Measurements from ENCODE around the gene NUDT6.

The NUDT6 gene

GRCh38 chr4:122895336-122895995 is 26.9 kb downstream of the NUDT6 start:
- no peaks in the 10 kb centered on the region for H3K4me1 ChIP-seq (ENCODE audit: insufficient read depth, low read length)
- H3K27ac ChIP-seq (ENCODE audit: low read length): no peak overlapping the region
- H3K36me3 ChIP-seq (ENCODE audit: insufficient read depth, low read depth, low read length): peaks cover 71% of the 10 kb centered on the region
- H3K9me3 ChIP-seq (ENCODE audit: insufficient read depth, low read depth, low read length): no peaks in the 10 kb centered on the region; the same call in 1 of the 2 replicates
- no peak overlapping the region for H3K4me3 ChIP-seq (ENCODE audit: low read length)
- H3K9ac ChIP-seq (ENCODE audit: low read depth, low read length): no peak overlapping the region
- no peaks in the 10 kb centered on the region for H3K27me3 ChIP-seq (ENCODE audit: insufficient read depth, low read length)

GRCh38 chr4:122894827-122895226 is 27.6 kb downstream of the NUDT6 start:
- no peaks in the 10 kb centered on the region; the same call in 1 of the 2 replicates for H3K9me3 ChIP-seq (ENCODE audit: insufficient read depth, low read depth, low read length)
- no peak overlapping the region for H3K4me3 ChIP-seq (ENCODE audit: low read length)
- H3K36me3 ChIP-seq (ENCODE audit: insufficient read depth, low read depth, low read length): peaks cover 77% of the 10 kb centered on the region
- H3K27me3 ChIP-seq (ENCODE audit: insufficient read depth, low read length): no peaks in the 10 kb centered on the region
- no peak overlapping the region for H3K27ac ChIP-seq (ENCODE audit: low read length)
- no peak overlapping the region for H3K9ac ChIP-seq (ENCODE audit: low read depth, low read length)
- no peaks in the 10 kb centered on the region for H3K4me1 ChIP-seq (ENCODE audit: insufficient read depth, low read length)

DNA sequence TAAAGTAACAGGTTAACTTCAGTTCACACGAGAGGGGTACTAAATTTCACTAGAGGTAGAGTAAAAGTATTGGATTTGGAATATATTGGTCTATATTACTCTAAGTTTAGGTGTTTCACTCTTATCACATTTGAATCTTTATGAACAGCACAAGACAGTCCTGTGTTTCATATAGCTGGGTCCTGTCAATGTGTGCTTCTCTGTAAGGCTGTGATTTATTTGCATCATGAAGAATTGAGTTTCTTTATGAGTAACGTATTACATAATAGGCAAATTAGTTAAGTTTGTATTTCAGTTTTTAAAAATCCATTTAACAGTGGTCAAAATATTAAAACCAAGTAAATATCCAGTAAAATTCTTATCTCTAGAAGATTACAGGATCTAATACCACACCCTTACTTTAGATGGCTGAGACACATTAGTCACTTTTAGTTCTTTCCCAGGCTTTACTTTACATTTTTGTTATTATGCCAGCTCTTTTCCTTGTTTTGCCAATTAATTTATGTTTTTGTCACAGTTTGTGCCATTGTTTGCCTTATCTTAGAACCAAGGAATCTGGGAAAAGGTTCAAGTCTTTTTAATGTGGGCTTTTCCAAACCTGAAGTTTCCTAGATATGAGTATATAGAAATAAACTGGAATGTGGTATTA is 32.1 kb downstream of the NUDT6 start:
- Histone ChIP-seq H3K4me3 (ENCODE audit: low read length) (no peak overlapping the region), H3K9ac (ENCODE audit: low read depth, low read length) (no peak overlapping the region), H3K27me3 (ENCODE audit: insufficient read depth, low read length) (no peaks in the 10 kb centered on the region), H3K36me3 (ENCODE audit: insufficient read depth, low read depth, low read length) (peaks cover 87% of the 10 kb centered on the region), H3K27ac (ENCODE audit: low read length) (no peak overlapping the region), H3K9me3 (ENCODE audit: insufficient read depth, low read depth, low read length) (no peaks in the 10 kb centered on the region), H3K4me1 (ENCODE audit: insufficient read depth, low read length) (no peaks in the 10 kb centered on the region)

GRCh38 chr4:122889726-122890125 is 32.7 kb downstream of the NUDT6 start:
- Histone ChIP-seq H3K9ac (ENCODE audit: low read depth, low read length) (no peak overlapping the region), H3K27me3 (ENCODE audit: insufficient read depth, low read length) (no peaks in the 10 kb centered on the region), H3K36me3 (ENCODE audit: insufficient read depth, low read depth, low read length) (peaks cover 89% of the 10 kb centered on the region), H3K4me1 (ENCODE audit: insufficient read depth, low read length) (no peaks in the 10 kb centered on the region), H3K4me3 (ENCODE audit: low read length) (no peak overlapping the region), H3K27ac (ENCODE audit: low read length) (no peak overlapping the region), H3K9me3 (ENCODE audit: insufficient read depth, low read depth, low read length) (no peaks in the 10 kb centered on the region)

- Histone ChIP-seq H3K36me3 (ENCODE audit: insufficient read depth, low read depth, low read length) (peaks cover 95% of the 10 kb centered on the region), H3K4me1 (ENCODE audit: insufficient read depth, low read length) (no peaks in the 10 kb centered on the region), H3K4me3 (ENCODE audit: low read length) (no peak overlapping the region), H3K27me3 (ENCODE audit: insufficient read depth, low read length) (no peaks in the 10 kb centered on the region), H3K27ac (ENCODE audit: low read length) (no peak overlapping the region), H3K9ac (ENCODE audit: low read depth, low read length) (no peak overlapping the region), H3K9me3 (ENCODE audit: insufficient read depth, low read depth, low read length) (no peaks in the 10 kb centered on the region)
These were observed 37.9 kb downstream of the NUDT6 start for GRCh38 chr4:122884499-122884898.

DNA sequence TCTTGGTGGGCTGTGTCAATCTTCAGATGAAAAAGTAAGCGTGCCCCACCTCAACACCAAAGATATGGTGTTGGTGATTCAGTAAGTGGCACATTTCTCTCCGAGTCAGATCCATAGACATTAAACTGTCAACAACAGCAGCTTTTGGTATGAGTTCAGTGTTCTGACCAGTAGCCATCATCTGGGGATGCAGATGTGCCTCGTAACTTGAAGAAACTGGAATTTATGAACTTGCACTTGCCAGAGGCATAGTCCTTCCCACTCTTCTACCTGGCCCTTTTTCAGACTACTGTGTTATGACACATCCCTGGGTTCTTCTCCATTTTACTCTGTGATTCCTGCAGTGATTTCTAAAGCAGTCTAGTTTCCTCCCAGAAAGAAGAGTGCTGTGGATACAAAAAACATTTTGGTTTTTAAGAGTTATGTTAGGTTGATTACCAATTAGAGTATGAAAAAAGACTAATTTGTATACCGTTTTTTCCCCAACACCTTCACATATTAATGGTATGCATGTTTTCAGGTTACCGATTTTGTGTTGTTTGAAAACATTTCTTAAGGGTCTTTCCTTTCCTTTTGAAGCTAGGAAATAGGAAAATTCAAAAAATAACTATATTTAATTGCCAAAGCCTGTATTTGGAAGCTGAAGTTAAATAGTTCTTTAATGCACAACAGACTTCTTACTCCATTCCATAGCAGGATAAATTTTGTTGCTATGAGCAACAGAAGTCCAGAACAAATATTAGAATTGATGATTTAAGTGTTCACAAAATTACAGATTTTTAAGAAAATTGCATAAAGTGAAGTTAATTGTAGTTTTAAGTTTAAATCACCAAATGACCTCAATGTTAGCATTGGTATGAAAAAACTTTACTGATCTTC is 39.3 kb downstream of the NUDT6 start:
- no peak overlapping the region for H3K9ac ChIP-seq (ENCODE audit: low read depth, low read length)
- peaks cover 4% of the 10 kb centered on the region; the same call in 1 of the 2 replicates for H3K9me3 ChIP-seq (ENCODE audit: insufficient read depth, low read depth, low read length)
- no peak overlapping the region for H3K27ac ChIP-seq (ENCODE audit: low read length)
- no peaks in the 10 kb centered on the region for H3K4me1 ChIP-seq (ENCODE audit: insufficient read depth, low read length)
- no peak overlapping the region for H3K4me3 ChIP-seq (ENCODE audit: low read length)
- H3K27me3 ChIP-seq (ENCODE audit: insufficient read depth, low read length): no peaks in the 10 kb centered on the region
- peaks cover 98% of the 10 kb centered on the region for H3K36me3 ChIP-seq (ENCODE audit: insufficient read depth, low read depth, low read length)

DNA sequence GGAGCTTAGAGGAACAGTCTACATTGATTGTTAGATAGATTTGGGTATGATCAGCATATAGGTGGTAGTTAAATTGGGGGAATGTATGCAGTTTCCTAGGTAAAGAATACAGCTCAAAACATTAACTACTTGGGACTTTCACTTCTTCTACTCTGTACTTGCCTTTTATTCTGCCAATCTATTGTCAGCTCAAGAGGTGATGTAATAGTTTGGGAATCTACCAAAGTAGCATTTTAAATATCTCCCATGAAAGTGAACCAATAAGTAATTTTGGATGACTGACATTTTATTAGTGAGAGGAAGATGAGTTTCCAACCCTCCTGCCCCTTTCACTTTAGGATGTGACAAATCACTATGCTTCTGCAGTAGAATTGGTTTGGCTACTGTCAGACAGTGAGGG is 43.4 kb downstream of the NUDT6 start:
- H3K27me3 ChIP-seq (ENCODE audit: insufficient read depth, low read length): no peaks in the 10 kb centered on the region
- peaks cover 84% of the 10 kb centered on the region for H3K36me3 ChIP-seq (ENCODE audit: insufficient read depth, low read depth, low read length)
- H3K9ac ChIP-seq (ENCODE audit: low read depth, low read length): no peak overlapping the region
- H3K9me3 ChIP-seq (ENCODE audit: insufficient read depth, low read depth, low read length): peaks cover 4% of the 10 kb centered on the region; the same call in 1 of the 2 replicates
- no peak overlapping the region for H3K27ac ChIP-seq (ENCODE audit: low read length)
- no peak overlapping the region for H3K4me3 ChIP-seq (ENCODE audit: low read length)
- H3K4me1 ChIP-seq (ENCODE audit: insufficient read depth, low read length): 0 out of 2 replicates have a peak, but pooled peaks cover 1% of the 10 kb centered on the region

DNA sequence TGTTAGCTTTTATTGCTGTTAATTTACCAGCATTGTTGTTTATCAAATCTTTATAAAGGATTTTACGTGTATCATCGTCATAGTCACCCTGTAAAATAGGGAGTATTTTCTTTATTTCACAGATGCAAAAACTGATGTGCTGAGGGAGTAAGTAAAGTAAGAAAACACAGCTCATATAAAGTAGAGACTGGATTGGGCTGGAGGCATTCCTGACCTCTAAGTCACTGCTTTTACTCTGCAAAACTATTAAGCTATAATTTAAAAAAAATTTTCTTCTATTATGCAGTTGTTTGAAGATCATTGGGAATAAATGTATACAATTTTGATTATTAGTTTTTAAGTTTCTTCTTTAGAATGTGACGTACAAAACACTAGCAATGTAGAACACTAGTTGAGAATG is 45.9 kb downstream of the NUDT6 start:
- Histone ChIP-seq H3K4me3 (ENCODE audit: low read length) (no peak overlapping the region), H3K27ac (ENCODE audit: low read length) (no peak overlapping the region), H3K9ac (ENCODE audit: low read depth, low read length) (no peak overlapping the region), H3K36me3 (ENCODE audit: insufficient read depth, low read depth, low read length) (peaks cover 72% of the 10 kb centered on the region), H3K9me3 (ENCODE audit: insufficient read depth, low read depth, low read length) (peaks cover 4% of the 10 kb centered on the region; the same call in 1 of the 2 replicates), H3K27me3 (ENCODE audit: insufficient read depth, low read length) (no peaks in the 10 kb centered on the region), H3K4me1 (ENCODE audit: insufficient read depth, low read length) (peaks cover 9% of the 10 kb centered on the region)

DNA sequence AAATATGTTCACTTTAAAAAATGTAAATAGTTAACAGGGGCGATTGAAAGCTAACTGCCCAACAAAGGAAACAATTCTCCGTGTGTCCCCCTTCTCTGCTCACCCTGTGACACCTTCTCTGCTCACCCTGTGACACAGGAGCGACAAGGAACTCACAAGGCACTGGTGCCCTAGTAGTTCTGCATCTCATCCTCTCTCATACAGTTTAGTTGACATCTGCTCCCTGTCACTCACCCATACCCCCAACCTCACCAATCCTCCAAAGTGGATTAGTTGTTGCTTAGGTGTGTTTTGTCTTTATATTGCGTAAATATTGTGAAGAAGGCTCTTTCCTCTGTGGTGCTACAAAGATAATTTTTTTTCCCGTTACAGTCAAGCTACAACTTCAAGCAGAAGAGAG is 46.4 kb downstream of the NUDT6 start:
- H3K36me3 ChIP-seq (ENCODE audit: insufficient read depth, low read depth, low read length): peaks cover 68% of the 10 kb centered on the region
- H3K27ac ChIP-seq (ENCODE audit: low read length): no peak overlapping the region

DNA sequence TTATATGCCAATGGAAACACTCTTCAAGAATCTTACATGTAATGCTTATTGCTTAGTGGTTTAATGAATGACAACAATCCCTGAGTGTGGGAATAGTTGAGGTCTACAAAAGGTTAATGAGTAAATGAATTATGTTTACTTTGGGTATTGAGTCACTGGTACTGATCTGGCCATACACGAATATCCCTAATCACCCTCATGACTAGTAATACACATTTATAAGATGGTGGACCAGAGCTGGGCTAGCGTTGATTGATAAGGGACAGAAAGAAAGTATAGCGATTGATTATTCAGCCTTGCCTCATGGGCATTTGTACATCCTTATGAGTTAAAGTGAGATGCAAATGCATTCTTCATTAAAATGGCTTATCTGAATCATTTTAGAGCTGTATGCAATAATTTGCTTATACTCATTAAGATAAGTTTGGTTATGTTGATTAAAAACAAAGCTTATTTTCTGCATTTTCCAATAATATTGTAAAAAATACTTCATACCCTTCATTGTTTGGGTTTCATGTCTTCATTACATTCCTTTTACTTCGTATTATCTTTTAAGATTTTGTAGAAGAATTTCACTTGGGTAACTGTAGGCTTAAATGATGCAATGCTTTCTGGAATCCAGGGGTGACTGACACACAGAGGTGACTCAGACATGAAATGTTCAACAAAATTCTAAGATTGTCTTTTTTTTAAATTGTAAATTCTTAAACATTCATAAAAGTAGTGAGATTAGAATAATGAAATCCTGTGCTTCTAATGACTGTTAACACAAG is 48.4 kb downstream of the NUDT6 start:
- Histone ChIP-seq H3K36me3 (ENCODE audit: insufficient read depth, low read depth, low read length) (peaks cover 49% of the 10 kb centered on the region), H3K27ac (ENCODE audit: low read length) (no peak overlapping the region), H3K27me3 (ENCODE audit: insufficient read depth, low read length) (no peaks in the 10 kb centered on the region), H3K9me3 (ENCODE audit: insufficient read depth, low read depth, low read length) (peaks cover 3% of the 10 kb centered on the region; the same call in 1 of the 2 replicates), H3K4me1 (ENCODE audit: insufficient read depth, low read length) (peaks cover 9% of the 10 kb centered on the region), H3K9ac (ENCODE audit: low read depth, low read length) (no peak overlapping the region), H3K4me3 (ENCODE audit: low read length) (no peak overlapping the region)

More for the DNA sequence above, 46.4 kb downstream of the NUDT6 start:
- no peak overlapping the region for H3K4me3 ChIP-seq (ENCODE audit: low read length)
- H3K9me3 ChIP-seq (ENCODE audit: insufficient read depth, low read depth, low read length): peaks cover 4% of the 10 kb centered on the region; the same call in 1 of the 2 replicates
- no peak overlapping the region for H3K9ac ChIP-seq (ENCODE audit: low read depth, low read length)
- peaks cover 9% of the 10 kb centered on the region for H3K4me1 ChIP-seq (ENCODE audit: insufficient read depth, low read length)
- H3K27me3 ChIP-seq (ENCODE audit: insufficient read depth, low read length): no peaks in the 10 kb centered on the region

DNA sequence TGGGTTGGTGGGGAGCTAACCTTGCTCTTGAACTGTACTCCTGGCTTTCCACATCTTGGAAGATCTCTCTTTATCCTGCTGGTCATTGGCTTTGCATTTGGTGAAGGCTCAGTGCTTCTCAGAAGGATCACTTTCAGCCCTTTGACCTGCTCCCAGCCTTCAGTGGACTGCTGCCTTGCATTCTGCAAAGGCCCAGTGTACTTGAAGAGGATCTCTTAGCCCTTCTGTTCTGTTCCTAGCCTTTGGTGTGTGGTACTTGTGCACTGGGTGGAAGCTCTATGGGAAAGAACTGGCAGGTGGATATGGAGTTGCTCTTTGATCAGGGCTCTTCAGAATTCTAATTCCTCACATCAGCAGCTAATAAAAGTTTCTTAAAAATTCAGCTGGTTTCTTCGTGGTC is 49.3 kb downstream of the NUDT6 start:
- no peaks in the 10 kb centered on the region for H3K27me3 ChIP-seq (ENCODE audit: insufficient read depth, low read length)
- no peak overlapping the region for H3K27ac ChIP-seq (ENCODE audit: low read length)
- no peak overlapping the region for H3K4me3 ChIP-seq (ENCODE audit: low read length)
- H3K36me3 ChIP-seq (ENCODE audit: insufficient read depth, low read depth, low read length): peaks cover 40% of the 10 kb centered on the region
- no peaks in the 10 kb centered on the region for H3K9me3 ChIP-seq (ENCODE audit: insufficient read depth, low read depth, low read length)
- H3K9ac ChIP-seq (ENCODE audit: low read depth, low read length): no peak overlapping the region
- H3K4me1 ChIP-seq (ENCODE audit: insufficient read depth, low read length): peaks cover 9% of the 10 kb centered on the region

All from iPS-20b (cell line).